ENCODE data around the gene DGCR6L.
"Not testable (repeated sequence)": the region's sequence is repeated elsewhere in the genome, so short reads cannot be mapped to it uniquely, and the experiment has no call there.

- not testable (repeated sequence) for TF ChIP-seq CTCF (conservative IDR thresholded peaks at IDR 0.05; ENCODE audit: low read length); EZH2phosphoT487 (IDR thresholded peaks at IDR 0.05; ENCODE audit: borderline replicate concordance, low read depth, low read length)
These were observed 9.7 kb downstream of the DGCR6L start for GRCh38 chr22:20310180-20310579.

Data from OCI-LY7 (cell line).